Large intestine (tissue), 12 donors: Measurements from ENCODE around the gene TAF1D. TPM values are rescaled to one million over a fixed set of nuclear protein-coding genes. Genes with fewer than 3 reads are reported as not detected.
"Not testable (repeated sequence)": the region's sequence is repeated elsewhere in the genome, so short reads cannot be mapped to it uniquely, and the experiment has no call there.

Source experiments
- DNase-seq, 2 donors: peaks; one replicate each; pipeline versions ENCODE4 v3.0.0 to v3.0.0-alpha.2; 2013
- H3K27ac ChIP-seq: one replicate; pipeline ENCODE4 v1.5.1; 2013; ENCODE audit warnings: low read length
- H3K27me3 ChIP-seq: 2 replicates; pipeline ENCODE4 v1.6.1; 2013; ENCODE audit warnings: low read length; ENCODE audit not compliant: control insufficient read depth, insufficient read depth
- H3K36me3 ChIP-seq: 2 replicates; pipeline ENCODE4 v1.6.1; 2013; ENCODE audit warnings: low read length; ENCODE audit not compliant: control insufficient read depth, insufficient read depth
- H3K4me1 ChIP-seq: one replicate; pipeline ENCODE4 v1.6.1; 2013; ENCODE audit warnings: low read length; ENCODE audit not compliant: control insufficient read depth, insufficient read depth
- H3K4me3 ChIP-seq: one replicate; pipeline ENCODE4 v1.5.1; 2013; ENCODE audit warnings: low read length
- H3K9me3 ChIP-seq: one replicate; pipeline ENCODE4 v1.6.1; 2013; ENCODE audit warnings: mild to moderate bottlenecking, low read depth, low read length, moderate library complexity; ENCODE audit not compliant: control insufficient read depth
- WGBS: methylation state at CpG from one replicate; pipeline ENCODE4 v1.1.5; 2013; ENCODE audit warnings: low lambda C conversion rate; ENCODE audit not compliant: insufficient coverage; 5-methylcytosine and 5-hydroxymethylcytosine counted together
- long read RNA-seq, 11 donors: transcript quantifications; one replicate each; lab custom pipeline, GENCODE V29; 2026
- polyA plus RNA-seq: library from polyadenylated mRNA; unstranded; fragments of 120-200 nt; gene quantifications from one replicate; pipeline ENCODE4 v1.2.1, GENCODE V29; 2013

The TAF1D gene, protein sequence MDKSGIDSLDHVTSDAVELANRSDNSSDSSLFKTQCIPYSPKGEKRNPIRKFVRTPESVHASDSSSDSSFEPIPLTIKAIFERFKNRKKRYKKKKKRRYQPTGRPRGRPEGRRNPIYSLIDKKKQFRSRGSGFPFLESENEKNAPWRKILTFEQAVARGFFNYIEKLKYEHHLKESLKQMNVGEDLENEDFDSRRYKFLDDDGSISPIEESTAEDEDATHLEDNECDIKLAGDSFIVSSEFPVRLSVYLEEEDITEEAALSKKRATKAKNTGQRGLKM
- polyA plus RNA-seq, result 176 TPM
- long read RNA-seq, donor 1, partial matches to known transcripts, result 33 of 53 reads
- long read RNA-seq, donor 1, other reads (novel, unspliced or antisense), result 18 of 53 reads
- long read RNA-seq, donor 2, transcript TAF1D-203 (6 exons, 2,082 nt), result major isoform, 11 of 562 reads
- long read RNA-seq, donor 2, partial matches to known transcripts, result 496 of 562 reads
- long read RNA-seq, donor 2, other reads (novel, unspliced or antisense), result 54 of 562 reads
- long read RNA-seq, donor 3, result 0 reads
- long read RNA-seq, donor 4, partial matches to known transcripts, result 0 of 1 reads
- long read RNA-seq, donor 4, other reads (novel, unspliced or antisense), result 0 of 1 reads
- long read RNA-seq, donor 5, partial matches to known transcripts, result 91 of 109 reads
- long read RNA-seq, donor 5, other reads (novel, unspliced or antisense), result 12 of 109 reads
- long read RNA-seq, donor 6, transcript TAF1D-203 (6 exons, 2,082 nt), result major isoform, 7 of 235 reads
- long read RNA-seq, donor 6, partial matches to known transcripts, result 207 of 235 reads
- long read RNA-seq, donor 6, other reads (novel, unspliced or antisense), result 16 of 235 reads
- long read RNA-seq, donor 7, partial matches to known transcripts, result 33 of 42 reads
- long read RNA-seq, donor 7, other reads (novel, unspliced or antisense), result 0 of 42 reads
- long read RNA-seq, donor 8, transcript TAF1D-203 (6 exons, 2,082 nt), result major isoform, 10 of 225 reads
- long read RNA-seq, donor 8, transcript TAF1D-219 (5 exons, 656 nt), result minor isoform, 6 of 225 reads
- long read RNA-seq, donor 8, partial matches to known transcripts, result 185 of 225 reads
- long read RNA-seq, donor 8, other reads (novel, unspliced or antisense), result 14 of 225 reads
- long read RNA-seq, donor 9, transcript TAF1D-203 (6 exons, 2,082 nt), result major isoform, 8 of 350 reads
- long read RNA-seq, donor 9, partial matches to known transcripts, result 304 of 350 reads
- long read RNA-seq, donor 9, other reads (novel, unspliced or antisense), result 32 of 350 reads
- long read RNA-seq, donor 10, transcript TAF1D-203 (6 exons, 2,082 nt), result major isoform, 9 of 248 reads
- long read RNA-seq, donor 10, partial matches to known transcripts, result 195 of 248 reads
- long read RNA-seq, donor 10, other reads (novel, unspliced or antisense), result 34 of 248 reads
- long read RNA-seq, donor 11, partial matches to known transcripts, result 68 of 85 reads
- long read RNA-seq, donor 11, other reads (novel, unspliced or antisense), result 8 of 85 reads

DNA sequence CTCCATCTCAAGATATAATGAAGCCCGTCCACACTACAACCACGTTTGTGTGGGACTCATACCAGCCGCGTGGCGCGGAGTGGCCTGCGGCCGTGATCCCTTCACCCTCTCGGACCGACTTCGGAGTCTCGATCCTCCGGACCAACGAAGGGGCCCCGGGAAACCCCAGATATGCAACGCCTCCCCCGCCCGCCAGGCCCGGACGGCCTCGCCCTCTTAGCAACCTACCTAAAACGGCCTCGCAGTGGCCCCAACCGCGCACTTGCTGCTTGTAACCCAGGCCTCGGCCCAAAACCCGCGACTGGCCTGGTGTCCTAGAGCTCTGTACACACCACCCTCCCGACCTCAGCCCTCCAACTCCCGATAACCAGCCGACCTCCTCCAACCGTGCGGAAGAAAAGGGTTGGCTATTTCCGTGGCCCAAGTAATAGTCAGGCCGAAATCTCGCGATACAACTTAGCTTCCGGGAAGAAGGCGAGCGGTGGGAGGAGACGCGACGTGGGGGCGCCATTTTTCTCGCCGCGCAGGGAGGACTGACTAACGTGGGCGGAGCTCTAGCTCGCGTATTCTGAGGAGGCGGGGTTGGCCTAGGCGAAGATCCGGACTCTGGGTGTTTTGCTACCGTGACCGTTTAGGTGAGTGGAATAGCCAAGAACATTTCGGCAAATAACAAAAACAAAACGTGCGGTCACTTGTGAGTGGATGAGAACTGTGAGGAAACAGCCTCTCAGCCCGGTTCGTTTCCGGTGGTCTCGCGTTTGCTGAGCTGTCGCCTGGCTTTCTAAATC lies at the start of gene TAF1D, which contains the start of gene C11orf54:
TAF1D (minus strand) TSS at position 402 of the 788 bp plus-strand sequence. CDS start 2,191 bp downstream, outside the sequence.
C11orf54 (plus strand) TSS at position 579 of the 788 bp plus-strand sequence. CDS start 5,722 bp downstream, outside the sequence.
- DNase-seq, result peak; percentile 98 to 99
- Histone ChIP-seq H3K36me3 (peaks cover 26% of the 10 kb centered on the region), H3K4me3 (peak within 1 kb of the TSS; percentile 96), H3K4me1 (peaks cover 15% of the 10 kb centered on the region), H3K9me3 (no peaks in the 10 kb centered on the region), H3K27ac (peak within 1 kb of the TSS; percentile 99), H3K27me3 (no peaks in the 10 kb centered on the region)
- no CpG with 5 or more reads among the region's 65 CpGs for WGBS

GRCh38 chr11:93784935-93785360 lies 43.7 kb upstream of the TAF1D start:
- Histone ChIP-seq H3K4me1 (peaks cover 14% of the 10 kb centered on the region), H3K4me3 (peak overlapping the region; percentile 83), H3K9me3 (no peaks in the 10 kb centered on the region), H3K27me3 (no peaks in the 10 kb centered on the region), H3K36me3 (peaks cover 17% of the 10 kb centered on the region), H3K27ac (peak overlapping the region; percentile 84)
- WGBS, result no CpG with 5 or more reads among the region's 13 CpGs
- DNase-seq, result no peak

DNA sequence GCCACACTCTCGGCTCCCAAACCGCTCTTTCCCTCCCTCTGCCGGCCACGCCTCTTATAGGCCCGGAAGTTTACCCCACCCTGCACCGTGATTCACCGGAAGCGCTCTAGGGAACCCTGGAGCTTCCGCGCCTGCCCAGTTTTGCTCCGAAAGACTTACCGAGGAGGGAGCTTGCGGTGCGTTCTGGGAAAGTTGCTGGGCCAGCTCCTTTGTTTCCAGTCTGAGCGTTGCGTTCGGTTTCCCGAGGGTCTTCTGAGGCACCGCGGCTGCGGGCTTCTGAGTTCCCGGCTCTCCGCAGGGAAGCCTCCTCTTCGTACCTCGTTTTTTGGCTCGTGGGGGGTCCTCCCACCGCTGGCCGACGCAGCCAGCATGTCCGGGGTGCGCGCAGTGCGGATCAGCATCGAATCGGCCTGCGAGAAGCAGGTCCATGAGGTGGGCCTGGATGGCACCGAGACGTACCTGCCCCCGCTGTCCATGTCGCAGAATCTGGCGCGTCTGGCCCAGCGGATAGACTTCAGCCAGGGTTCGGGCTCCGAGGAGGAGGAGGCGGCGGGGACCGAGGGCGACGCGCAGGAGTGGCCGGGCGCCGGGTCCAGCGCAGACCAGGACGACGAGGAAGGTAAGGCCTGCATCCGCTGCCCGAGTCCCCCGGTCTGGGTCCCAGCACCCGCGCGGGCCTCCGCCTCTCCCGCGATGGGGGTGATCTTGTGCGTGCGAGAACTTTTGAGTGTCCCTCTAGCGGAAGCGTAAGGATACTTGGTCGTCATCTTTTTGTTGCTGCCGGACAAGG lies 43.0 kb upstream of the TAF1D start, which contains the start of gene MED17:
MED17 (plus strand) TSS at position 138 of the 790 bp plus-strand sequence; CDS start at position 370, 232 bp downstream.
- DNase-seq, result peak; percentile 92 to 95
- Histone ChIP-seq H3K4me1 (peaks cover 14% of the 10 kb centered on the region), H3K27ac (peak within 1 kb of the TSS; percentile 84), H3K27me3 (no peaks in the 10 kb centered on the region), H3K36me3 (peaks cover 12% of the 10 kb centered on the region), H3K9me3 (no peaks in the 10 kb centered on the region), H3K4me3 (peak within 1 kb of the TSS; percentile 83)
- no CpG with 5 or more reads among the region's 72 CpGs for WGBS

- Histone ChIP-seq H3K4me3 (peak overlapping the region; percentile 83), H3K36me3 (peaks cover 7% of the 10 kb centered on the region), H3K27me3 (no peaks in the 10 kb centered on the region), H3K4me1 (peaks cover 14% of the 10 kb centered on the region), H3K27ac (peak overlapping the region; percentile 84), H3K9me3 (no peaks in the 10 kb centered on the region)
- WGBS, result 0% methylated on average over 1 of the region's 10 CpGs
- no peak for DNase-seq
Measured at GRCh38 chr11:93783765-93784144, 42.5 kb upstream of the TAF1D start.

DNA sequence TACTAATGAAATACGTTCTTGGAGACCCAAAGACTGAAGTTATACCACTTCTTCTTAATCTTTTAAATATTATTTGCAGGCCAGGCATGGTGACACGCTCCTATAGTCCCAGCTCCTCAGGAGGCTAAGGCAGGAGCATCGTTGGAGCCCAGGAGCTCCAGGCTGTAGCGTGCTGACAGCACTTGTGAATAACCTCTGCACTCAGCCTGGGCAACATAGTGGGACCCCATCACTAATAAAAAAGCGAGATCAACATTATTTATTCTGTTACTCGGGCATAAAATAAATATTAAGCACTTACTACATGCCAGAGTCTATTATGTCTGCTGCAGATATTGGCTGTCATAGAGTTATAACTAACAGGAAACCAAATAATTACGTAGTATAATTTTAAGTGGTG lies 42.1 kb upstream of the TAF1D start:
- H3K4me1 ChIP-seq, result peaks cover 14% of the 10 kb centered on the region
- no peak for DNase-seq
- no CpG with 5 or more reads among the region's 7 CpGs for WGBS
- H3K27ac ChIP-seq, result no peak overlapping the region
- H3K9me3 ChIP-seq, result no peaks in the 10 kb centered on the region
- H3K36me3 ChIP-seq, result peaks cover 4% of the 10 kb centered on the region
- H3K27me3 ChIP-seq, result no peaks in the 10 kb centered on the region
- peak overlapping the region; percentile 83 for H3K4me3 ChIP-seq

- no peak for DNase-seq
- H3K27me3 ChIP-seq, result no peaks in the 10 kb centered on the region
- H3K4me3 ChIP-seq, result no peak overlapping the region
- no peaks in the 10 kb centered on the region for H3K36me3 ChIP-seq
- H3K27ac ChIP-seq, result no peak overlapping the region
- H3K9me3 ChIP-seq, result peaks cover 9% of the 10 kb centered on the region
- H3K4me1 ChIP-seq, result no peaks in the 10 kb centered on the region
- WGBS, result no CpG with 5 or more reads among the region's 2 CpGs
Measured at GRCh38 chr11:93775289-93775688, 34.0 kb upstream of the TAF1D start.

- no CpG with 5 or more reads among the region's 3 CpGs for WGBS
- not testable (repeated sequence) for H3K27ac ChIP-seq, H3K4me3 ChIP-seq, DNase-seq, H3K9me3 ChIP-seq, H3K4me1 ChIP-seq, H3K36me3 ChIP-seq, H3K27me3 ChIP-seq
Measured at GRCh38 chr11:93774560-93774959, 33.3 kb upstream of the TAF1D start.

DNA sequence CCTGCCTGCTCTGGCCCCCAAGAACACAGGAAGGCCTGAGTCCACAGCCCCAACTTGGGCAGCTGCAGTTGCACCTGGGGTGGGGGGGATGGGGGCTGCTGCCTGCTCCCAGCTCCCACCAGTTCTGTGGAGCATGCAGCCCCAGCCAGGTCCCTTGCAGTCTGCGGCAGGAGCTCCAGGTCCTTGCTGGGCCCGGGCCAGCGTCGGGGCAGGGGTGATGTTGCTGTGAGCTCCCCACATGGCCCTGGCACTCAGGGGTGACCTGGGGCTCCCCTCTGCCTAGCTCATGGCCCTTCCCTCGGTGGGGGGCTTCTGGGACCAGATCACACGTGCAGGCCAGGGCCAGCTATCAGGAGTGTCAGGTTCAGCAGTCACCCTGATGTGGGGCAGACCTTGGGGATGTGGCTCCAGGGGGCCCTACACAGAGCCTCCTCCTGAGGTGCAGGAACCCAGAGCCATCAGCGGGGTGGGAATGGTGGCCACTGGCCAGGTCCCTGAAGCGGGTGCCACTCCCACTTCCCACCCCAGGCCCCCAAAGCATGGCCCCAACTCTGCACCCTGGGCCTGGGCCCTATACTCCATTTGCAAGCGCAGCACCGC lies 32.4 kb upstream of the TAF1D start:
- DNase-seq, result no peak
- Histone ChIP-seq H3K36me3 (no peaks in the 10 kb centered on the region), H3K9me3 (peaks cover 9% of the 10 kb centered on the region), H3K27me3 (no peaks in the 10 kb centered on the region), H3K27ac (no peak overlapping the region), H3K4me1 (no peaks in the 10 kb centered on the region), H3K4me3 (no peak overlapping the region)
- no CpG with 5 or more reads among the region's 10 CpGs for WGBS
